GM11168 (cell line): ENCODE data around the gene ZNF331.

Source experiments
- in situ Hi-C: fragments of 300-500 bp; cut with MboI; formaldehyde crosslinking; loops from one replicate; pipeline ENCODE4 v1.12.0; 2022; ENCODE audit warnings: low sequenced_read_pairs; ENCODE audit not compliant: unreplicated experiment

The ZNF331 gene

GRCh38 chr19:53555352-53555751 is 17.4 kb downstream of the ZNF331 start:
- in situ Hi-C loops = no loop called here

GRCh38 chr19:53571339-53571738 is 33.4 kb downstream of the ZNF331 start:
- in situ Hi-C loops = no loop called here

GRCh38 chr19:53576941-53577653 is 39.2 kb downstream of the ZNF331 start:
- in situ Hi-C loops = no loop called here

- in situ Hi-C loops = no loop called here
Measured at GRCh38 chr19:53577968-53578367, 40.0 kb downstream of the ZNF331 start.

- in situ Hi-C loops = no loop called here
Measured at GRCh38 chr19:53579518-53579917, 41.6 kb downstream of the ZNF331 start.

GRCh38 chr19:53580871-53581835 is 43.2 kb downstream of the ZNF331 start:
- in situ Hi-C loops = no loop called here

GRCh38 chr19:53581871-53582279 is 43.9 kb downstream of the ZNF331 start:
- in situ Hi-C loops = no loop called here

- in situ Hi-C loops = no loop called here
Measured at GRCh38 chr19:53583181-53583580, 45.2 kb downstream of the ZNF331 start.

- in situ Hi-C loops = no loop called here
Measured at GRCh38 chr19:53586277-53586691, 48.3 kb downstream of the ZNF331 start.

- in situ Hi-C loops = no loop called here
Measured at GRCh38 chr19:53594811-53595509, 57.0 kb downstream of the ZNF331 start.

- in situ Hi-C loops = no loop called here
Measured at GRCh38 chr19:53595510-53595867, 57.5 kb downstream of the ZNF331 start.

GRCh38 chr19:53596056-53596455 is 58.1 kb downstream of the ZNF331 start:
- in situ Hi-C loops = no loop called here

GRCh38 chr19:53597023-53597422 is 59.1 kb downstream of the ZNF331 start:
- in situ Hi-C loops = no loop called here

- in situ Hi-C loops = no loop called here
Measured at GRCh38 chr19:53598361-53598760, 60.4 kb downstream of the ZNF331 start.

GRCh38 chr19:53600217-53600616 is 62.3 kb downstream of the ZNF331 start:
- in situ Hi-C loops = no loop called here

- in situ Hi-C loops = no loop called here
Measured at GRCh38 chr19:53606031-53606430, 68.1 kb downstream of the ZNF331 start.

GRCh38 chr19:53608381-53608780 is 70.4 kb downstream of the ZNF331 start:
- in situ Hi-C loops = no loop called here

- in situ Hi-C loops = no loop called here
Measured at GRCh38 chr19:53612762-53613526, 75.0 kb downstream of the ZNF331 start.

GRCh38 chr19:53621885-53622740 is 84.2 kb downstream of the ZNF331 start:
- in situ Hi-C loops = no loop called here
